Gastrocnemius medialis (tissue), 4 donors: ENCODE results near the gene TEX51. TPM values are rescaled to one million over a fixed set of nuclear protein-coding genes. Genes with fewer than 3 reads are reported as not detected.

Experiments used
- ATAC-seq, 2 donors: fragments of 150-250 bp; one replicate each; pipeline ENCODE4 v1.9.1; 2016
- DNase-seq, 2 donors: peaks; one replicate each; pipeline ENCODE4 v3.0.0-alpha.2; 2019
- H3K27ac ChIP-seq, 4 donors: fragments of 200-600 bp; sonication (generic); 1 replicate in 1 of 4; 2 replicates in 3 of 4; pipeline ENCODE4 v1.5.1; 2016 to 2018; ENCODE audit warnings: mild to moderate bottlenecking in 2 of 4, moderate library complexity in 1 of 4
- H3K27me3 ChIP-seq, 3 donors: fragments of 200-600 bp; sonication (generic) in 2 of 3; 1 replicate in 1 of 3; 2 replicates in 2 of 3; pipeline versions ENCODE4 v1.5.1 to v1.6.0; 2016 to 2019; ENCODE audit warnings: mild to moderate bottlenecking in 1 of 3, moderate library complexity in 1 of 3
- H3K36me3 ChIP-seq, 2 donors: fragments of 200-600 bp; sonication (generic) in 1 of 2; one replicate each; pipeline ENCODE4 v1.5.1; 2017 to 2018
- H3K4me1 ChIP-seq, 2 donors: fragments of 200-600 bp; sonication (generic) in 1 of 2; one replicate each; pipeline ENCODE4 v1.5.1; 2016 to 2017; ENCODE audit warnings: mild to moderate bottlenecking in 2 of 2
- H3K4me3 ChIP-seq, 4 donors: fragments of 200-600 bp; sonication (generic) in 3 of 4; 1 replicate in 1 of 4; 2 replicates in 3 of 4; pipeline ENCODE4 v1.5.1; 2016 to 2019; ENCODE audit warnings: mild to moderate bottlenecking in 2 of 4
- H3K9me3 ChIP-seq, 3 donors: fragments of 200-600 bp; sonication (generic) in 2 of 3; 1 replicate in 1 of 3; 2 replicates in 2 of 3; pipeline ENCODE4 v1.5.1; 2016 to 2019
- CTCF ChIP-seq, 5 experiments: fragments of 450-650 bp in 3 of 5; fragments of 200-600 bp in 2 of 5; sonication (generic) in 2 of 5; IDR thresholded peaks in 4 of 5; conservative IDR thresholded peaks in 1 of 5; 1 replicate in 4 of 5; 2 replicates in 1 of 5; pipeline ENCODE4 v1.5.1; 2016 to 2019; ENCODE audit warnings: antibody characterized with exemption in 5 of 5, mild to moderate bottlenecking in 3 of 5, moderate library complexity in 3 of 5
- POLR2A ChIP-seq, 2 donors: fragments of 450-650 bp; IDR thresholded peaks; one replicate each; pipeline ENCODE4 v1.6.1; 2017; ENCODE audit warnings: antibody characterized with exemption in 2 of 2, mild to moderate bottlenecking in 2 of 2, moderate library complexity in 2 of 2
- in situ Hi-C, 4 donors: fragments of 200-750 bp; cut with MboI; loops; one replicate each; pipeline versions ENCODE4 v1.15.0 to v1.8.0; 2017; ENCODE audit warnings: low sequenced_read_pairs in 4 of 4
- intact Hi-C: fragments of 100-400 bp; cut with DNase I; formaldehyde crosslinking; loops from one replicate; pipeline ENCODE4 v1.15.1; 2023; ENCODE audit warnings: low total_unique reads
- total RNA-seq, 4 donors: library from RNA; depleted of rRNA; stranded (reverse); fragments of >200 nt; gene quantifications; one replicate each; pipeline versions ENCODE4 v1.1.0 to v1.2.3, GENCODE V29; 2016

The TEX51 gene
- total RNA-seq, 4 donors from 2014 or later, result not detected

GRCh38 chr2:126906781-126907180, 8.1 kb downstream of the TEX51 start:
- ATAC-seq (no peak), DNase-seq (no peak)
- Histone ChIP-seq H3K27me3 (peaks cover 0 to under 1% (median 0%) of the 10 kb centered on the region in 3 donors), H3K4me3 (no peak overlapping the region), H3K9me3 (peaks cover 0 to 3% (median 0%) of the 10 kb centered on the region in 3 donors), H3K4me1 (no peaks in the 10 kb centered on the region), H3K36me3 (no peaks in the 10 kb centered on the region), H3K27ac (no peak overlapping the region)
- TF ChIP-seq CTCF (IDR thresholded peaks at IDR 0.05 in 4 of 5, conservative IDR thresholded peaks at IDR 0.05 in 1 of 5) (no peak), POLR2A (IDR thresholded peaks at IDR 0.05) (no peak)
- intact Hi-C loops (no loop called here), in situ Hi-C loops (no loop called here)

- H3K36me3 ChIP-seq, result no peaks in the 10 kb centered on the region
- TF ChIP-seq CTCF (IDR thresholded peaks at IDR 0.05 in 4 of 5, conservative IDR thresholded peaks at IDR 0.05 in 1 of 5), result no peak
- TF ChIP-seq POLR2A (IDR thresholded peaks at IDR 0.05), result no peak
- ATAC-seq, result no peak
- H3K27me3 ChIP-seq, result peaks cover 0 to 2% (median 0%) of the 10 kb centered on the region in 3 donors
- H3K4me1 ChIP-seq, result no peaks in the 10 kb centered on the region
- in situ Hi-C loops, result no loop called here
- DNase-seq, result no peak
- no peak overlapping the region for H3K4me3 ChIP-seq
- no peak overlapping the region for H3K27ac ChIP-seq
- intact Hi-C loops, result no loop called here
- peaks cover 0 to 3% (median 0%) of the 10 kb centered on the region in 3 donors for H3K9me3 ChIP-seq
These were observed 9.0 kb downstream of the TEX51 start for GRCh38 chr2:126907671-126908070.

- DNase-seq (no peak), ATAC-seq (no peak)
- Histone ChIP-seq H3K27me3 (peaks cover 0 to 2% (median 0%) of the 10 kb centered on the region in 3 donors), H3K9me3 (peaks cover 0 to 3% (median 0%) of the 10 kb centered on the region in 3 donors), H3K4me3 (no peak overlapping the region), H3K27ac (no peak overlapping the region), H3K4me1 (no peaks in the 10 kb centered on the region), H3K36me3 (no peaks in the 10 kb centered on the region)
- intact Hi-C loops (no loop called here), in situ Hi-C loops (no loop called here)
- no peak for TF ChIP-seq CTCF (IDR thresholded peaks at IDR 0.05 in 4 of 5, conservative IDR thresholded peaks at IDR 0.05 in 1 of 5)
- TF ChIP-seq POLR2A (IDR thresholded peaks at IDR 0.05), result no peak
These were observed 10.1 kb downstream of the TEX51 start for GRCh38 chr2:126908721-126909177.

GRCh38 chr2:126909366-126909765, 10.7 kb downstream of the TEX51 start:
- Histone ChIP-seq H3K36me3 (no peaks in the 10 kb centered on the region), H3K4me3 (no peak overlapping the region), H3K27ac (no peak overlapping the region), H3K4me1 (no peaks in the 10 kb centered on the region), H3K27me3 (peaks cover 0 to 2% (median 0%) of the 10 kb centered on the region in 3 donors), H3K9me3 (peaks cover 0 to 3% (median 0%) of the 10 kb centered on the region in 3 donors)
- in situ Hi-C loops (no loop called here), intact Hi-C loops (no loop called here)
- ATAC-seq (no peak), DNase-seq (no peak)
- no peak for TF ChIP-seq POLR2A (IDR thresholded peaks at IDR 0.05)
- TF ChIP-seq CTCF (IDR thresholded peaks at IDR 0.05 in 4 of 5, conservative IDR thresholded peaks at IDR 0.05 in 1 of 5), result no peak

GRCh38 chr2:126909781-126910180, 11.1 kb downstream of the TEX51 start:
- no peak for DNase-seq

More at GRCh38 chr2:126909781-126910180, 11.1 kb downstream of the TEX51 start:
- no peak overlapping the region for H3K4me3 ChIP-seq
- in situ Hi-C loops (no loop called here), intact Hi-C loops (no loop called here)
- TF ChIP-seq POLR2A (IDR thresholded peaks at IDR 0.05) (no peak), CTCF (IDR thresholded peaks at IDR 0.05 in 4 of 5, conservative IDR thresholded peaks at IDR 0.05 in 1 of 5) (no peak)
- no peaks in the 10 kb centered on the region for H3K9me3 ChIP-seq
- no peaks in the 10 kb centered on the region for H3K36me3 ChIP-seq
- H3K27me3 ChIP-seq, result peaks cover 0 to 2% (median 0%) of the 10 kb centered on the region in 3 donors
- no peak overlapping the region for H3K27ac ChIP-seq
- H3K4me1 ChIP-seq, result no peaks in the 10 kb centered on the region
- no peak for ATAC-seq
